ENCODE results near the gene OCEL1. TPM values are rescaled to one million over a fixed set of nuclear protein-coding genes. Genes with fewer than 3 reads are reported as not detected.

OCEL1 gene
- total and polyA plus RNA-seq, 2 of the 13 experiments (the other 11 are each of a cell fraction or from before 2014, with no cell fraction given): 10.6 to 17.2 TPM

DNA sequence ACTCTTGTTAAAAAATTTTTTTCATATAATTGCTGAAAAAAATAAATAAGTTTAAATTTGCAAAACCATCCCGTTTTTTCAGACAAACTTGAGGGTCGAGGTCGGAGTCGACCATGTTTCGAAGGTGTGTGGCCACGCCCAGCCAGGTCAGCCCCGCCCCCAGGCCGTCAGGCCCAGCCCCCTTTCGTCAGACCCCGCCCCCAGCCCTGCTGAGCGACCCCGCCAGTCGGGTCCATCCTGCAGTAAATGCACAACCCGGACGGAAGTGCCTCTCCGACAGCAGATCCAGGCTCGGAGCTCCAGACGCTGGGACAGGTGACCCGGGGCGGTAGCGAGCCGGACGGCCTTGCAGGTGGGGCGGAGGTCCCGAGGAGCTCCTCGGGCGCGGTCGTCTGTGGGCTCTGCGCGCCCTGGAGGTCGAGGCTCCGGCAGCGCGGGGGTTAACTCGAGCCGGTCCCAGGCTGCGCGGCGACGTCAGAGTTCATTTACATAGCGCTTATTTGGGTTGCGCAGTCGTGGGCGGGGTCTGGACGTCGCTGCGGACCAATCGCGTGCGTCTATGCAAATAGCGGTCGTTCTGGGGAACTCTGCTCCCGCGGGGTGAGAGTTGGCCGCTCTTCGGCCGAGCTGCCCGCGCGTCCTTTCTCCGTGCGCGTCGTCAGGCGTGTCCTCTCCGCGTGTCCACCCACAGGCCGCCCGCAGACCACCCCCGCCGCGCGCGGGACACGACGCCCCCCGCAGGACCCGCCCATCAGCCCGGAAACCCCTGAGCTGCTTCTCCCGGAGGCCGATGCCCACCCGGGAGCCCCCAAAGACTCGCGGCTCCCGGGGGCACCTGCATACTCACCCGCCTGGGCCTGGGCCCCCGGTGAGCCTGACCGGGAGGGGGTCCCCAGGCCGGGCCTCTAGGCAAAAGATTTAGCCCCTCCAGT is at the start of gene OCEL1 (continued):
- TF ChIP-seq POLR2A (IDR thresholded peaks at IDR 0.05; ENCODE audit: insufficient read depth in 1 of 2, low read depth in 2 of 2, low read length in 2 of 2): peak; percentile 93 to 97
- TF ChIP-seq HNRNPK (IDR thresholded peaks at IDR 0.05; ENCODE audit: low read depth, low read length, poor library complexity, severe bottlenecking): peak; percentile 48
- no peak for TF ChIP-seq PPARG (CRISPR knock-in tag; conservative IDR thresholded peaks at IDR 0.05)
- TF ChIP-seq, protein P1, sequence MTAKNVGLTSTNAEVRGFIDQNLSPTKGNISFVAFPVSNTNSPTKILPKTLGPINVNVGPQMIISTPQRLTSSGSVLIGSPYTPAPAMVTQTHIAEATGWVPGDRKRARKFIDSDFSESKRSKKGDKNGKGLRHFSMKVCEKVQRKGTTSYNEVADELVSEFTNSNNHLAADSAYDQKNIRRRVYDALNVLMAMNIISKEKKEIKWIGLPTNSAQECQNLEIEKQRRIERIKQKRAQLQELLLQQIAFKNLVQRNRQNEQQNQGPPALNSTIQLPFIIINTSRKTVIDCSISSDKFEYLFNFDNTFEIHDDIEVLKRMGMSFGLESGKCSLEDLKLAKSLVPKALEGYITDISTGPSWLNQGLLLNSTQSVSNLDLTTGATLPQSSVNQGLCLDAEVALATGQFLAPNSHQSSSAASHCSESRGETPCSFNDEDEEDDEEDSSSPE (CRISPR knock-in tag; IDR thresholded peaks at IDR 0.05): 0 out of 2 replicates have a peak, but pooled peaks have one; percentile 12
- TF ChIP-seq STAT5B (CRISPR knock-in tag; IDR thresholded peaks at IDR 0.05): no peak
- TF ChIP-seq ATAD3A (CRISPR knock-in tag; IDR thresholded peaks at IDR 0.05): no peak
- TF ChIP-seq, protein P2, sequence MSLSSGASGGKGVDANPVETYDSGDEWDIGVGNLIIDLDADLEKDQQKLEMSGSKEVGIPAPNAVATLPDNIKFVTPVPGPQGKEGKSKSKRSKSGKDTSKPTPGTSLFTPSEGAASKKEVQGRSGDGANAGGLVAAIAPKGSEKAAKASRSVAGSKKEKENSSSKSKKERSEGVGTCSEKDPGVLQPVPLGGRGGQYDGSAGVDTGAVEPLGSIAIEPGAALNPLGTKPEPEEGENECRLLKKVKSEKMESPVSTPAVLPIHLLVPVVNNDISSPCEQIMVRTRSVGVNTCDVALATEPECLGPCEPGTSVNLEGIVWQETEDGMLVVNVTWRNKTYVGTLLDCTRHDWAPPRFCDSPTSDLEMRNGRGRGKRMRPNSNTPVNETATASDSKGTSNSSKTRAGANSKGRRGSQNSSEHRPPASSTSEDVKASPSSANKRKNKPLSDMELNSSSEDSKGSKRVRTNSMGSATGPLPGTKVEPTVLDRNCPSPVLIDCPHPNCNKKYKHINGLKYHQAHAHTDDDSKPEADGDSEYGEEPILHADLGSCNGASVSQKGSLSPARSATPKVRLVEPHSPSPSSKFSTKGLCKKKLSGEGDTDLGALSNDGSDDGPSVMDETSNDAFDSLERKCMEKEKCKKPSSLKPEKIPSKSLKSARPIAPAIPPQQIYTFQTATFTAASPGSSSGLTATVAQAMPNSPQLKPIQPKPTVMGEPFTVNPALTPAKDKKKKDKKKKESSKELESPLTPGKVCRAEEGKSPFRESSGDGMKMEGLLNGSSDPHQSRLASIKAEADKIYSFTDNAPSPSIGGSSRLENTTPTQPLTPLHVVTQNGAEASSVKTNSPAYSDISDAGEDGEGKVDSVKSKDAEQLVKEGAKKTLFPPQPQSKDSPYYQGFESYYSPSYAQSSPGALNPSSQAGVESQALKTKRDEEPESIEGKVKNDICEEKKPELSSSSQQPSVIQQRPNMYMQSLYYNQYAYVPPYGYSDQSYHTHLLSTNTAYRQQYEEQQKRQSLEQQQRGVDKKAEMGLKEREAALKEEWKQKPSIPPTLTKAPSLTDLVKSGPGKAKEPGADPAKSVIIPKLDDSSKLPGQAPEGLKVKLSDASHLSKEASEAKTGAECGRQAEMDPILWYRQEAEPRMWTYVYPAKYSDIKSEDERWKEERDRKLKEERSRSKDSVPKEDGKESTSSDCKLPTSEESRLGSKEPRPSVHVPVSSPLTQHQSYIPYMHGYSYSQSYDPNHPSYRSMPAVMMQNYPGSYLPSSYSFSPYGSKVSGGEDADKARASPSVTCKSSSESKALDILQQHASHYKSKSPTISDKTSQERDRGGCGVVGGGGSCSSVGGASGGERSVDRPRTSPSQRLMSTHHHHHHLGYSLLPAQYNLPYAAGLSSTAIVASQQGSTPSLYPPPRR (CRISPR knock-in tag; IDR thresholded peaks at IDR 0.05; ENCODE audit: borderline replicate concordance): no peak
- TF ChIP-seq ZFP82 (CRISPR knock-in tag; IDR thresholded peaks at IDR 0.05; ENCODE audit: borderline replicate concordance): no peak
- TF ChIP-seq, protein P3, sequence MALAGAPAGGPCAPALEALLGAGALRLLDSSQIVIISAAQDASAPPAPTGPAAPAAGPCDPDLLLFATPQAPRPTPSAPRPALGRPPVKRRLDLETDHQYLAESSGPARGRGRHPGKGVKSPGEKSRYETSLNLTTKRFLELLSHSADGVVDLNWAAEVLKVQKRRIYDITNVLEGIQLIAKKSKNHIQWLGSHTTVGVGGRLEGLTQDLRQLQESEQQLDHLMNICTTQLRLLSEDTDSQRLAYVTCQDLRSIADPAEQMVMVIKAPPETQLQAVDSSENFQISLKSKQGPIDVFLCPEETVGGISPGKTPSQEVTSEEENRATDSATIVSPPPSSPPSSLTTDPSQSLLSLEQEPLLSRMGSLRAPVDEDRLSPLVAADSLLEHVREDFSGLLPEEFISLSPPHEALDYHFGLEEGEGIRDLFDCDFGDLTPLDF (CRISPR knock-in tag; IDR thresholded peaks at IDR 0.05): no peak; the same call in 1 of the 2 replicates
- TF ChIP-seq ARHGAP35 (CRISPR knock-in tag; IDR thresholded peaks at IDR 0.05; ENCODE audit: borderline replicate concordance): peak; percentile 61; the same call in 1 of the 2 replicates
- TF ChIP-seq, protein P4, sequence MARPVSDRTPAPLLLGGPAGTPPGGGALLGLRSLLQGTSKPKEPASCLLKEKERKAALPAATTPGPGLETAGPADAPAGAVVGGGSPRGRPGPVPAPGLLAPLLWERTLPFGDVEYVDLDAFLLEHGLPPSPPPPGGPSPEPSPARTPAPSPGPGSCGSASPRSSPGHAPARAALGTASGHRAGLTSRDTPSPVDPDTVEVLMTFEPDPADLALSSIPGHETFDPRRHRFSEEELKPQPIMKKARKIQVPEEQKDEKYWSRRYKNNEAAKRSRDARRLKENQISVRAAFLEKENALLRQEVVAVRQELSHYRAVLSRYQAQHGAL (CRISPR knock-in tag; IDR thresholded peaks at IDR 0.05; ENCODE audit: not compliant biosample characterization): peak; percentile 66
- TF ChIP-seq, protein P5, sequence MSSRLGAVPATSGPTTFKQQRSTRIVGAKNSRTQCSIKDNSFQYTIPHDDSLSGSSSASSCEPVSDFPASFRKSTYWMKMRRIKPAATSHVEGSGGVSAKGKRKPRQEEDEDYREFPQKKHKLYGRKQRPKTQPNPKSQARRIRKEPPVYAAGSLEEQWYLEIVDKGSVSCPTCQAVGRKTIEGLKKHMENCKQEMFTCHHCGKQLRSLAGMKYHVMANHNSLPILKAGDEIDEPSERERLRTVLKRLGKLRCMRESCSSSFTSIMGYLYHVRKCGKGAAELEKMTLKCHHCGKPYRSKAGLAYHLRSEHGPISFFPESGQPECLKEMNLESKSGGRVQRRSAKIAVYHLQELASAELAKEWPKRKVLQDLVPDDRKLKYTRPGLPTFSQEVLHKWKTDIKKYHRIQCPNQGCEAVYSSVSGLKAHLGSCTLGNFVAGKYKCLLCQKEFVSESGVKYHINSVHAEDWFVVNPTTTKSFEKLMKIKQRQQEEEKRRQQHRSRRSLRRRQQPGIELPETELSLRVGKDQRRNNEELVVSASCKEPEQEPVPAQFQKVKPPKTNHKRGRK (CRISPR knock-in tag; IDR thresholded peaks at IDR 0.05): no peak
- no peak for TF ChIP-seq ZNF484 (CRISPR knock-in tag; IDR thresholded peaks at IDR 0.05; ENCODE audit: borderline replicate concordance, low read depth)
- TF ChIP-seq YY1 (IDR thresholded peaks at IDR 0.05; ENCODE audit: insufficient read depth, insufficient replicate concordance, low read depth, low read length): peak; percentile 42
- TF ChIP-seq SMARCC2 (IDR thresholded peaks at IDR 0.05): no peak
- no peak for TF ChIP-seq ZNF354B (CRISPR knock-in tag; IDR thresholded peaks at IDR 0.05)

All from HepG2 (cell line).